Coronary artery (tissue), 2 donors: ENCODE data around the gene MAP3K7.
"Not testable (repeated sequence)": the region's sequence is repeated elsewhere in the genome, so short reads cannot be mapped to it uniquely, and the experiment has no call there.

ENCODE experiments used
- DNase-seq: peaks from one replicate; pipeline ENCODE4 v3.0.0-alpha.2; 2017; ENCODE audit warnings: low spot score
- H3K27ac ChIP-seq, 2 donors: fragments of 200-600 bp; sonication (generic); one replicate each; pipeline ENCODE4 v1.5.1; 2016 to 2019
- H3K4me3 ChIP-seq: fragments of 200-600 bp; sonication (generic); 2 replicates; pipeline ENCODE4 v1.5.1; 2016; ENCODE audit warnings: mild to moderate bottlenecking, moderate library complexity
- CTCF ChIP-seq: fragments of 200-600 bp; sonication (generic); IDR thresholded peaks from one replicate; pipeline ENCODE4 v1.5.1; 2019; ENCODE audit warnings: antibody characterized with exemption

MAP3K7 gene

GRCh38 chr6:90581146-90581545 lies 5.7 kb downstream of the MAP3K7 start:
- DNase-seq = no peak
- no peak overlapping the region for H3K27ac ChIP-seq
- TF ChIP-seq CTCF = no peak
- H3K4me3 ChIP-seq = no peak overlapping the region

GRCh38 chr6:90578894-90579549 lies 7.8 kb downstream of the MAP3K7 start:
- TF ChIP-seq CTCF = no peak
- Histone ChIP-seq H3K27ac (no peak overlapping the region), H3K4me3 (no peak overlapping the region)
- DNase-seq = no peak

GRCh38 chr6:90575267-90575666 lies 11.6 kb downstream of the MAP3K7 start:
- Histone ChIP-seq H3K27ac (no peak overlapping the region), H3K4me3 (no peak overlapping the region)
- no peak for DNase-seq
- TF ChIP-seq CTCF = no peak

GRCh38 chr6:90574610-90575009 lies 12.3 kb downstream of the MAP3K7 start:
- no peak overlapping the region for H3K27ac ChIP-seq
- no peak for TF ChIP-seq CTCF
- no peak for DNase-seq
- H3K4me3 ChIP-seq = no peak overlapping the region

- no peak for DNase-seq
- no peak for TF ChIP-seq CTCF
- H3K4me3 ChIP-seq = no peak overlapping the region
- no peak overlapping the region for H3K27ac ChIP-seq
Observed at GRCh38 chr6:90573624-90574023, 13.2 kb downstream of the MAP3K7 start.

GRCh38 chr6:90572856-90573255 lies 14.0 kb downstream of the MAP3K7 start:
- Histone ChIP-seq H3K4me3 (no peak overlapping the region), H3K27ac (no peak overlapping the region)
- TF ChIP-seq CTCF = no peak
- no peak for DNase-seq

GRCh38 chr6:90569223-90569622 lies 17.6 kb downstream of the MAP3K7 start:
- no peak for TF ChIP-seq CTCF
- no peak overlapping the region for H3K4me3 ChIP-seq
- no peak overlapping the region for H3K27ac ChIP-seq
- no peak for DNase-seq

- DNase-seq, H3K4me3 ChIP-seq, H3K27ac ChIP-seq: not testable (repeated sequence)
Observed at GRCh38 chr6:90567682-90568081, 19.2 kb downstream of the MAP3K7 start.

GRCh38 chr6:90562341-90562740 lies 24.5 kb downstream of the MAP3K7 start:
- not testable (repeated sequence) for H3K4me3 ChIP-seq, DNase-seq, H3K27ac ChIP-seq
